ENCODE results near the gene HDAC4. TPM values are rescaled to one million over a fixed set of nuclear protein-coding genes. Genes with fewer than 3 reads are reported as not detected.

HDAC4 gene
- total RNA-seq, 1 experiment from 2014 or later, result 44.4 TPM

DNA sequence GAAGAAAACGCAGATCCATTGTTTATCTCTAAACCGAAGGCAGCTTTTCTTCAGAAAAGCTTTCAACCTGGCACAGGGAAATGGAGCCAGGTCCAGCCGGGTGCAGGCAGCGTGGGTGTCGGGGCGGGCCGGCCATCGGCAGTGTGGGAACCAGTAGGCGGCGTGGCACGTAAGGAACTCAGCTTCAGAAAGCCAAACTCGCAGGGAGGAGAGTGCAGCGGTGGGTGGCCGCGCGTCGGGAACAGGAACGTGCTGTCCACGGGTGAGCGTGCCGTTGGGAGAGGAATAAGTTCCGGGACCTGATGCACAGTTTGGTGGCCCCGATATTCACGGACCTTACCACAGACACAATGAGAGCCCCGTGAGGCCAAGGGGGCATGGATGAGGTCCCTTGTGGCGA lies 282.6 kb downstream of the HDAC4 start:
- Mint-ChIP-seq H3K27me3 (ENCODE audit: low read depth) (no peaks in the 10 kb centered on the region), H3K4me1 (0 out of 2 replicates have a peak, but pooled peaks cover 2% of the 10 kb centered on the region), H3K27ac (no peak overlapping the region; the same call in 1 of the 2 replicates), H3K4me3 (no peak overlapping the region), H3K36me3 (no peaks in the 10 kb centered on the region), H3K9me3 (no peaks in the 10 kb centered on the region)
- TF ChIP-seq JUN (CRISPR knock-in tag; IDR thresholded peaks at IDR 0.05) (no peak), ATF6 (CRISPR knock-in tag; IDR thresholded peaks at IDR 0.05) (no peak), ZNF532 (CRISPR knock-in tag; IDR thresholded peaks at IDR 0.05; ENCODE audit: borderline replicate concordance) (no peak), ERG (CRISPR knock-in tag; IDR thresholded peaks at IDR 0.05) (no peak), MAX (CRISPR knock-in tag; IDR thresholded peaks at IDR 0.05) (no peak), ZNF263 (CRISPR knock-in tag; IDR thresholded peaks at IDR 0.05; ENCODE audit: low read depth) (no peak), EMX1 (CRISPR knock-in tag; IDR thresholded peaks at IDR 0.05) (no peak), OVOL2 (CRISPR knock-in tag; IDR thresholded peaks at IDR 0.05; ENCODE audit: borderline replicate concordance) (no peak), GRHL2 (CRISPR knock-in tag; IDR thresholded peaks at IDR 0.05; ENCODE audit: insufficient replicate concordance, severe bottlenecking) (no peak), ZNF138 (CRISPR knock-in tag; conservative IDR thresholded peaks at IDR 0.05) (no peak), FOXP1 (CRISPR knock-in tag; IDR thresholded peaks at IDR 0.05; ENCODE audit: borderline replicate concordance) (no peak), ZNF671 (CRISPR knock-in tag; IDR thresholded peaks at IDR 0.05) (no peak), ZNF281 (CRISPR knock-in tag; IDR thresholded peaks at IDR 0.05) (no peak), JAZF1 (CRISPR knock-in tag; IDR thresholded peaks at IDR 0.05) (no peak), NFYB (CRISPR knock-in tag; conservative IDR thresholded peaks at IDR 0.05; ENCODE audit: low read depth) (no peak), CREB1 (CRISPR knock-in tag; IDR thresholded peaks at IDR 0.05) (no peak), ZNF219 (CRISPR knock-in tag; IDR thresholded peaks at IDR 0.05; ENCODE audit: borderline replicate concordance) (no peak)
- TF ChIP-seq, protein P1, sequence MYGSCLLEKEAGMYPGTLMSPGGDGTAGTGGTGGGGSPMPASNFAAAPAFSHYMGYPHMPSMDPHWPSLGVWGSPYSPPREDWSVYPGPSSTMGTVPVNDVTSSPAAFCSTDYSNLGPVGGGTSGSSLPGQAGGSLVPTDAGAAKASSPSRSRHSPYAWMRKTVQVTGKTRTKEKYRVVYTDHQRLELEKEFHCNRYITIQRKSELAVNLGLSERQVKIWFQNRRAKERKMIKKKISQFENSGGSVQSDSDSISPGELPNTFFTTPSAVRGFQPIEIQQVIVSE (CRISPR knock-in tag; IDR thresholded peaks at IDR 0.05; ENCODE audit: borderline replicate concordance), result no peak
- ATAC-seq (no peak), DNase-seq (ENCODE audit: low spot score) (no peak)
- POLR2A ChIA-PET, result no interaction called here
- CTCF ChIA-PET, result no interaction called here

Data from WTC11 (cell line).